HG02610 (cell line): Measurements from ENCODE around the gene BPGM.

ENCODE experiments used
- ATAC-seq: cut with Tn5 transposase; IDR thresholded peaks from one replicate; pipeline ENCODE4 v1.9.1; 2021; ENCODE audit warnings: mild to moderate bottlenecking, moderate library complexity; ENCODE audit not compliant: unreplicated experiment

Gene BPGM

DNA sequence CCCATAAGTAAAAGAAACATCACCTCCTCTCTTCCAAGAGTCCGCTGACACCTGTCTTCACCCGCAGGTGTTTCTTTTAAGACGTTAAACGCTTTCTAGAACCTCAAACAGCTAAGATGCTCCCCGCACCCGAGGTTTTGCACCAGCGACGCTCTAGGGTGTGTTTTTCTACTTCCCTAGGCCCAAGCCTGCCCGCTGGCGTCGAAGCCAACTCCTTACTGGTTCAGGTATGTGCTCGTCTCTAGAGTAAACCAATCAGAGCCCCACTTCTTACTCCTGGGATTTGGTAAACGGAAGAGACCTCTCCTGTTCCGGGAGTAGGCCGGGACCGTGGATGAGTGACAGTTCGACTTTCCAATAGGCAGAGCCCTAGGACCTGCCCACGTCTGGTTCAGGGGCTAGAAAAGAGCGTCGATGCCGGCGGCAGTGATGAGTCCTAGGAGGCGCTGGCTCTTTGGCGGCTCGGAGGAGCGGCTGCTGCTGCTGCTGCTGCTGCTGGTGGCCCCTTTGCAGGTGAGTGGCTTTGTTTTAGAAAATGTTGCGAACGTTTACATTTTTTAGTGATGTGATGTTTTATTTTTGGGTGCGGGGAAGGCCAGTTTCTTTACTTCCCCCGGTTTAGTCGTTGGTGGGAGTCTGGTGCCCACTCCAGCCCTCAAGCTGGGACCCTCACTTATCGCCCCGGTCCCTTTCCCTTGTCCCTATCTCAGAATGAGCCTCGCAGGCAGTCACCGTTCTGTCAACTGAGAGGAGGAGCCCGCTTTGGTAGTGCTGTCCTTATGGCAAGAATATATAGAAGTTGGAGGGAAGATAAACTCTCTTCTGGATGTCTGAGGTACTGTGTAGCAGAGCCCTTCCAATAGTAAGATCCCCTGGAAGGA, at the start of gene BPGM:
BPGM (plus strand) TSS at position 429 of the 881 bp plus-strand sequence. CDS start 14,655 bp downstream, outside the sequence.
- ATAC-seq = peak; percentile 98

DNA sequence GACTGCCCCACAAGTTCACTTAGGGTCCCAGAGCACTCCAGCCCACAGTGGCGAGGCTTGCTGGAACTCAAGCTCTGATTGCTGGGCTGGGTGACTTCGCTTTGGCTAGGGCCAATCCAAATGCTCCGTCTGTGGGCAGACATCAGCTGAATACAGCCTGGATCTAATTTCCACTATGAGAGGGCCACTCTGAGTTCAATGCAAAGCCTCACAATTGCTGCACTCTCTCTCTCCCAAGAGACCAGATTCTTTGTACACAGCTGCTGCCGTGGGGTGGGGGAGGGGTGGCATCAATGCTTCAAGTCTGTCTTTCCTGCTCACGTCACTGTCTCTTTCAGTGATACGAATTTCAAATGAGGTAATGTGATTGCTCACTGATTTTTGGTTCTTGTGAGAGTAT, 47.3 kb upstream of the BPGM start:
- no peak for ATAC-seq

DNA sequence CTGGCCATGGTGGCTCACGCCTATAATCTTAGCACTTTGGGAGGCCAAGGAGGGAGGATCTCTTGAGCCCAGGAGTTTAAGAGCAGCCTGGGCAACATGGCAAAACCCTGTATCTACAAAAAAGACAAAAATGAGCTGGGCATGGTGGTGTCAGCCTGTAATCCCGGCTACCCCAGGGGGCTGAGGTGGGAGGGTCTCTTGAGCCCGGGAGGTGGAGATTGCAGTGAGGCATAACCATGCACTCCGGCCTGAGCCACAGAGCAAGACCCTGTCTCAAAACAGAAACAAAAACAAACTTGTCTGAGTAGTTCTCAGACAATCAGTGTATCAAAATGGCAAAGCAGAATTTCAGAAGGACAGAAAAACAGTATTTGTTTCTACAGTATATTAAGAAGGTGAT, 45.2 kb upstream of the BPGM start:
- no peak for ATAC-seq

DNA sequence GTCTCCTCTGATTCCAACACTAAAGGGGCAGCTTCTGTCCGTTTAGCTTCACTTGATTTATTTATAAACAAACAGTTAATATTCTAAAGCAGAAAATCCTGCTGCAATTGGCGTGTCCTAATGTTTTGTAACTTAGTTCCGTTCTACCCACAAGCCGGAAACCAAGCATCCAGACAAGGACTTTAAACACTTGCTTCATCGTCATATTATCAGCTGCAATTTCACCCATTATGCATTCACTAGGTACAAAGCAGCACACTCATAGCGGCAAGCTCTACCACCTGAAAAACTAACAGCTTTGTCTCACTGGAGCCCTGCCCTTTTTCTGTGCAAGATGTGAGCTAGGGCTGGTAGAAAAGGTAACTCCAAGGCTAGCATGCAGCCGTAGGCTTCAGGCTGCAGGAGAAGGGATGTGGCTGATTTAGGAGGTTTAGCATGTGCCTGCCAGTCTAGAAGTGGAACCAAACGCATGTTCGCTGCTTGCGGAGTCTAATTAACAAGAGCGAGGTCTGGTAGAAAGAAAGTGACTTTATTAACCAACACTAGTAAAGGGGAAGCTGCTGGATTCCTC, 43.7 kb upstream of the BPGM start:
- no peak for ATAC-seq

DNA sequence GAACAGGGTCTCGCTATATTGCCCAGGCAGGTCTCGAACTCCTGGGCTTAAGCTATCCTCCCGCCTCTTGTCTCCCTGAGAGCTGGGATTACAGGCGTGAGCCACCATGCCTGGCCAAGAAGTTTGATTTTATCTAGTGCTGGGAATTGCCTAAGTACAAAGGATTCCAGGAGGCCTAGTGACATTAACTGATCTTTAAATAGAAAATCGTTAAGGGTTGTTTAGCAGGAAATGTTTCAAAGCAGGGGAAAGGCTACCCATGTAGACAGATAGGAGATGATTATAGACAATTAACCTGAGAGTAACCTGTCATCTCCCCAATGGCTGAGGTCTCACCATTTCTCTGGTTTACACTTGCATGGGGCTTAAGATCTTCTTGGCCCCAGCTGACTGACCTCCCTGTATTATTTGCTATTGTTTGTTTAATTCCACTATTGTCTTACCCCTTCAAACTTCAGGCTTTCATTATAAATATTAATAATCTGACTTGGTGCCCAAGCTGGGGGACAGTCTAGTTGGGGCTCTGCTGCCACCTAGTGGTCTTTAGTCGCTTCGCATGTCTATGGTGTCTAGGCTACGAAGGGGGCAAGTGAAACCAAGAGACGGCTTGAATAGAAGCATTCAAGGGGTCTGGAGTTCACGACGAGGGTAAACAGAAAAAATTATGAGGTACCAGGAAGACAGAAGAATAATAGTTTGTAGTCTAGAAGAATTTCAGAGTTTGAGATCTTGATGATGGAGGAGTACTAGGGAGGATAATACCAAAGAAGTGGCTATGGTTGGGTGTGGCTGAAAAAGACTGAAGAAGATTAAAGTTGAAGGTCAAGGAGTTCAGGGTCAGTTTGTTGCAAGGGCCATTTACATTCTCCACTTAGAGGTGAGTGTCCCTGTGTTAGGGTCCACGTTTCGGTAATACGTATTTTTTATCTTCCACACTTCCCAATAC, 40.4 kb upstream of the BPGM start:
- ATAC-seq = peak; percentile 82

DNA sequence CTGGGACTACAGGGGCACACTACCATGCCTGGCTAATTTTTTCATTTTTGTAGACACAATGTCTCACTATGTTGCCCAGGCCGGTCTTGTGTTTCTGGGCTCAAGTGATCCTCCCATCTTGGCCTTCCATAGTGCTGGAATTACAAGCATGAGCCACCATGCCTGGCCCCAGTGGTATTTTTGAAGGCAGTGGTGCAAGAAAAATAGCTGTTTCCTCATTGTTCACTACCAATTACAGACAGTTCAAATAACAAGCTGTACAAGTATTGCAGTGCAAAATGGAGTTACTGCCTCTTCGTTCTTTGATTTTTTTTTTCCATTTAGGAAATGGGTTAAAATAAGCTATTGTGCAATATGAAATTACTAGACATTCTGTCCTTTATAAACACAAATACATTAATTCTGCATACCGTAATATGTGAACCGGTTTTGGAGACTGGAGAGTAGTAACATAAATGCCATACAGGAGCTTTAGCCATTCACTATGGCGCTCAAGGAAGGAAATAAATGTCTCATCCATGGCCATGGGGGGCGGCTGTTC, 35.0 kb upstream of the BPGM start:
- no peak for ATAC-seq

DNA sequence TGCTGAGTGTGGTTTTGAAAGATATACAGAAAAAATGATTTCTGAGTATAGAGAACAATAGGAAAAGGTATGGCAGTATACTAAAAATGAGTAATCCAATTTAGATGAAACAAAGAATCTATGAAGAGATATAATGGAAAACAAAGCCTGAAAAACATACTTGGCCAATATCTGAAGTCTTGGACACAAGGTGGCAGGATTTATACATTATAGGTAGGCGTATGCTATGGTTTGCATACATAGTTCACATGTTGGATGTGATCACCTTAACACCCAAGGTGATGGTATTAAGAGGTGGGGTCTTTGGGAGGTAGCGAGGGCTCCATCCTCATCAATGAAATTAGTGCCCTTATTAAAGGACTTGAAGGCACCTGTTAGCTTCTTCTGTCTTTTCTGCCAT, 34.5 kb upstream of the BPGM start:
- ATAC-seq = no peak

DNA sequence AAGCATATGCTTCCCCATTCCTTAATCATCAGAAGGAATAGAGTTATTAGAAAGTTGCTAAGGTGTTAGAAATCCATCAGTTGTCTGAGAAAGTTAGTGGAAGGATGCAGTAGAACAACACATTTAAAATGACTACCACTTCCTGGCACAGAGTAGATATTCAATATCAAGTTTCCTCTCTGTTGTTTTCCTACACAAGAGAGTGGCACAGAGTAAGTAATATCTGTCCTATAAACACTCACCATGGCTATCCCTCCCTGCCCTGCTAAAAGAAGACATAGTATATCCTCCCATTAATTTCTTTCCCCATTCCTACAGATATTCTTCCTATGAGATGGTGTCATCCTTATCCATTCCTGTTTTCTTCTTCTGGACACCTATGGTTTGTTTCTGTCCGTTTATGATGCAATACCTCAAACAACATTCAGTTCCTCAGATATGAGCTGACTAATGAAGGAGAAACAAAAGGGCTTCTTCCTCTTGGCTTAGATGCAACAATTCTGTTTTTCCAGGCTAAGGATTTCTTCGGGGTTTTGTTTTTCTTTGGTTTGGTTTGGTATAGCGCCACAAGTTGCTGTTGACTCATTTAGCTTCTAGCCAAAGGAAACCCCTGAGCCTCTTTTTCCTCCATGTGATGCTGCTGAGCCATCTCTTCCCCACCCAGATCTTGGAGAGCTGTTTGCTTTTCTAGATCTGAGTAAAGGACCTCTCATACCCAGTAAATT, 32.9 kb upstream of the BPGM start:
- no peak for ATAC-seq

DNA sequence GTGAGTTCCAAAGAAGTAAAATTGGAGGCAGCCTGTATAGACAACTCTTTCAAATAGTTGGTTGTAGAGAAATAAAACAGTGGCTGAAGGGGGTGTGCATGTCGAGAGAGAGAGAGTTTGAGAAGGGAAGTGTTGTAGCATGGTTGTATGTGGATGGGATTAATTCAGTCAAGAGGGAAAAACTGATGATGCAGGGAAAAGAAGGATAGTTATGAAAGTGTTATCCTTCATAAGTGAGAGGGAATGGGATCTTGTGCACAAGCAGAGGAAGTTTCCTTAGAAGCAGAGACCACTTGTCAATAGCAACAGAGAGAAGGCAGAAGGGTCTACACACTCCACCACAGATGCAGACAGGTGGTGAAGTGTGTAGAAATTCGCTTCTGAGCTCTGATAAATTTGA, 30.0 kb upstream of the BPGM start:
- ATAC-seq = no peak

DNA sequence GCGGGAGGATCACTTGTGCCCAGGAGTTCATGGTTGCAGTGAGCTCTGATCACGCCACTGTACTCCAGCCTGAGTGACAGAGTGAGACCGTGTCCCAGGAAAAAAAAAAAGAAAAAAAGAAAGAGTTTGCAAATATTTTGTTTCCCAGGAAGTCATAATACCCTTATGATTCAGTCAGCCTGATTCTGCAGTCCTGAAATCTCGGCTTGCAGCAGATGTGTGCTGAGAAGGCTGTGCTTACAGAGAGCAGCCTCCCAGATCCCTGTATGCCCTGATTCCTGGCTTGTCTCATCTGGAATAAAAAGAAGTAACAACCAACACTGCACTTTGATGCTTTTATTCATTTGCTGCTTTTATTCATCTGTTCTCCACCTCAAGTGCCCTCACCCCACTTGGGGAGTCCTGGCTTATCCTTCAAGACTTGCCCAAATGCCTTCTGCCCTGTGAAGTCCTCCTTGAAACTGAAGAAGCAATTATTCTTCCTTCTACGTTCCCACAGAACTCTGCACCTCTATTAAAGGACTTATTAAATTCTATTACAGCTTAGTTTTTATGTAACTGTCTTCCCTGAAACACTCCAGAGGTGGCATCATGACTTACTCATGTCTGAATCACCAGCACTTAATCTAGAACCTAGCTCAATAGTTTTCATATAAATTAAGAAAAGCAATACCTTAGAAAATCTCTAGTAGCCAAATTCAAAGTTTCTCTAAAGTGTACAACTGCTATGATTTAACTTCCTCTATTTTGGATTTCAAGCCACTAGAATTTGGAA, 27.7 kb upstream of the BPGM start:
- ATAC-seq = no peak

DNA sequence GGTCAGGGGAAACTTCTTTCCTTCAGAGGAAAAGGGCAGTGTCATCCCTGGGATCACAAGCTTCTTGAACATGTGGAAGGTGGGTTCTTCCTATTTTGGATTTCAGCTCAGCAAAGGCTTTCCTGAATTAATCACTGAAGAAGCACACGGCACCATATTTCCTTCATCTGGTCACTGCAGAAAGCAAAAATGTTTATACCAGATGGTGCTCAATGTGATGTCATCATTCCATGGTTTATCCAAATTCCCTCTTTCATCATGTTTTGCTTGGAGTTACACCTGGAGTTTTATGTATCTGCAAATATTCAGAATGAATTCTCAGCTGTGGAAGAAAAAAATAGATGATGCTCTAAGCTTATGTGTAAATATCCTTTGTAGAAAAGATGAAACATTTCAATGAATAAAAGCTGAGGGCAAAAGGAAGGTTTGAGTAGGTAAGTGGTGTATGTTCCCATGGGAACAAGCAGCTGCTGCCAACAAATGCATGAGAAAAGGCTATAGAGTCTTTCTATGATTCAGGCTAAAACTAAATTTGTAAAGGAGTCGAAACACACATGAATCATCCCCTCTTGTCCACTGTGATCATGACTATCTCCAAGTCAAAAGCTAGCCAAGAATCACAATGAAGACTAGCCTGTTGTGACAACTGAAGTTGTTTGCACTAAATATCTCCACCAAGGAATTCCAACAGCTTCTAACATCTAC, 26.9 kb upstream of the BPGM start:
- no peak for ATAC-seq

DNA sequence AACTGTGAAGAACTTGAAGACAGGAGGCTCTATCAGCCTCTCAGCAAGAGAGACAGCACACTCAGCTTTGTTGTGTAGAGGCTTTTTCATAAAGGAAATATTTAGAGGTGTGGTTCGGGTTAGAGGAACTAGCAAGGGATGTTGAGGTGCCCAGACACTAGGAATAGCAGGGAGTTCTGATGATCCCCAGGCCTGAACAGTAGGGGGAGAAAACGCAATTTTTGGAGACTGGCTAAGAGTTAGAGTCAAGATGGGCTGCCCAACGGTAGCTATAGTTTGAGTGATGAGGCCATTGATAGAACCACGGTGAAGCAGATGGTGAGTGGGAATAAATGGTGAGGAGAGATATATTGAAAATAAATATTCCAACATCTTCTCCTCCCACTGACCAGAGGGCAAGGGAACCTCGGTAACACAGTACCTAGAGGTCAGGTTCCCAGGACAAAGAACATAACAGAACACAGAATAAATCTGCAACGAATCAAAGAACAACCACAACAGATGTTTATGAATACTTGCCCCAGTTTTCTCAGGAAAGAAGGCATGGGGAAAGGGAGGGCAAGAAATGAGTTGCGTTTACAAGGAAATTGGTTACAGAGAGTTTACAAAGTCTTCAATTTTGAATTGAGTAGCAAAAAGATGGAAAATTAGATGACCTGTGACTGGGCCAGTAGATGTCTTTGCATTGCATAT, 24.2 kb upstream of the BPGM start:
- ATAC-seq = no peak

DNA sequence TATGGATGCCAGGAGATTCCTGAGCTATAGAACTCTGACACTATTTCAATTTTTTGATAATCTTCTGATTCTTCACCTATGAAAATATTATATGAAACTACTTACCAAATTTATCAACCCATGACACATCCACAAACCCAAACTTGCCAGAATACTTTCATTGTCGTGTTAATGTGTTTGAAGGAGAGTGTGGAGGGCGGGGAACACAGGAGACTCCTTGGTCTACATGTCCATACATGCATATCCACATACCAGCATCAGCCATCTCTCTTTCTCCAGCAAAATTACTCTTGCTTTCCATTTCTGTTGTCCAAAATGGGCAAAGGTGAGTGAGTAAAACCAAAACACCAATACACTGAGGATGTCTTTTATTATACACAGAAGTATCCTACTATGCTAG, 23.5 kb upstream of the BPGM start:
- ATAC-seq = no peak

DNA sequence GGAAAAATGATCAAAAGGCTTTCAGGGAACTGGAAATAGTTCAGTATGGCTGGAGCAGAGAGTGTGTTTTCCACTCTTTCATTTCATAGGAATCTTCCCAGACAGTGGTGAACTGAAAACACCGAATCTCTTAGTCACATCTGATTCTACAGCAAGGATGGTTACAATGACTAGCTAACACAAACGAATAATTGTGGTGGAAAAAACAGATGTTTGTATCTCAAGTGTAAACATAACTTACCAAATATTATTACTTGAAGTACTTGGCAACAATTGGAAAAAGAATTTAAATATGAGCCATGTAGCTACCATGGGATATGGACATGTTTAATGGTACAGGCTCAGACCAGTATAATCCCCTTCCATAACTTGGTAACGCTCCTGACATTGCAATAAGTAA, 21.1 kb upstream of the BPGM start:
- no peak for ATAC-seq

DNA sequence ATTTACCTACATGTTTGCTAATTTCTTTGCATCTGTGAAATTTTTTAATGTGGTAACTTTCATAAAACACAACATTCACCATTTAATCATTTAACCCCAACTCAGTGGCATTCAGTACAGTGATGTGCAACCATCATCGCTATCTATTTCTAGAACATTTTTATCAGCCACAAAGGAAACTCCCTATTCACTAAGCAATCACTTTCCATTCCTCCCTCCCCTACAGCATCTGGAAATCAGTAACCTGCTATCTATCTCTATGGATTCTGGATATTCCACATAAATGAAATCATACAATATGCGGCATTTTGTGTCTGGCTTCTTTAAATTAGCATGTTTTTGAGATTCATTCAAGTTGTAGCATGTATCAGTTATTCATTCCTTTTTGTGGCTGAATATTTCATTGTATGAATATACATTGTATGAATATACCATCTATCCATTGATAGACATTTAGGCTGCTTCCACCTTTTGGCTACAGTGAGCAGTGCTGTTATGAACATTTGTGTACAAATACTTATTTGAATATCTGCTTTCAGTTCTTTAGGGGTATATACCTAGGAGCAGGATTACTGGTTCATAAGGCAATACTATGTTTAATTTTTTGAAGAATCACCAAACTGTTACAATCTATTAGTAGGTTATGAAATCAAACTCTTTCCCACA, 19.4 kb upstream of the BPGM start:
- peak; percentile 47 for ATAC-seq

DNA sequence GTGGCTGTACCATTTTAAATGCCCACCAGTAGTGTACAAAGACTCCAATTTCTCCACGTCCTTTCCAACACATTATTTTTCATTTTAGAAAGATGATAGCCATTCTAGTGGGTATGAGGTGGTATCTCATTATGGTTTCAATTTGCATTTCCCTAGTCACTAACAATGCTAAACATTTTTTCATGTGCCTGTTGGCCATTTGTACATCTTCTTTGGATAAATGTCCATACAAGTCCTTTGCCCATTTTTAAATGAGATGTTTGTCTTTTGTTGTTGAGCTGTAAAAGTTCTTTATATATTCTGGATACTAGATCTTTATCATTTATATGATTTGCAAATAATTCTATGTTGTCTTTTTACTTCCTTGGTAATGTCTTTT, 18.9 kb upstream of the BPGM start:
- ATAC-seq = no peak

DNA sequence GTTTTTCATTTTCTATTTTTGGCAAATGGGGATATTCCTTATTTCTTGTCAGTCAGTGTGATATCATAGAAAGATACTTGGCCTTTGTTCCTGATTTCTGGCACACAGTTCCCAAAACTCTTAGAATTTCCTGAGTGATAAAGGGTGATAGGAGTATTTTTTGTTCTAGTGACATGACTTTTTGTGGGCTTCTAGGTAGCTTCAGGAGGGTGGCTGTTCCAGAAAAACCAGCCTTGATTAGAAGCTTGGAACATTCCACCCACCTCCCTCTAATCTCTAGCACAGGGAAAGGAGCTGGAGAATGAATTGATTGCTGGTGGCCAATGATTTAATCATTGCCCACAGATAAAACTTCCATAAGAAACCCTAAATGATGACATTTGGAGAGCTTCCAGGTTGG, 17.2 kb upstream of the BPGM start:
- ATAC-seq = no peak

DNA sequence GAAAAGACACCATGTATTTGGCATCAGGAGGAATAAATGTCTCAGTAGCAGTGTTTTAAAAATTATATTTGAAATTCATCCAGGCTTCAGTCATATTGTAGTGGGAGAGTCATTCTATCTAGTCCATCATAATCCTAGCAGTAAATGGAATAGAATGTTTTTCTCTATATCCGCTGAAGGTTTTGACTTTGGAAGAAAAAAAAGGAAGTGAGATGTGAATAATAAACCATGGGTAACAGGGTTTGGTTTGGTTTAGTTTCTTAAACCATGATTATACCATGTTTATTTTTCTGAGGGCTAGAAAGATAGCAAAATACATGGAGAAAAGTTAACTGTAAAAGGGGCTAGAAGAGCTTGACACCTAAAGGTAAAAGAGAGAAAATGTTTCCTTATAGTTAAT, 16.4 kb upstream of the BPGM start:
- ATAC-seq = no peak
